ENCODE results near the gene GRHPR. TPM values are rescaled to one million over a fixed set of nuclear protein-coding genes. Genes with fewer than 3 reads are reported as not detected.
"Not testable (repeated sequence)": the region's sequence is repeated elsewhere in the genome, so short reads cannot be mapped to it uniquely, and the experiment has no call there.

GRHPR gene
- total RNA-seq, 1 donor from 2014 or later: 64.8 TPM

- peak; percentile 31 for TF ChIP-seq CTCF (IDR thresholded peaks at IDR 0.05)
- DNase-seq (no peak), ATAC-seq (no peak)
- Histone ChIP-seq H3K27me3 (ENCODE audit: low read depth) (no peaks in the 10 kb centered on the region), H3K4me3 (no peak overlapping the region), H3K9me3 (no peaks in the 10 kb centered on the region), H3K4me1 (no peaks in the 10 kb centered on the region), H3K27ac (no peak overlapping the region), H3K36me3 (no peaks in the 10 kb centered on the region)
- intact Hi-C loops (cut with DNase I): no loop called here
Observed at GRCh38 chr9:37390759-37391158, 31.7 kb upstream of the GRHPR start.

GRCh38 chr9:37392272-37392671, 30.2 kb upstream of the GRHPR start:
- H3K4me1 ChIP-seq: no peaks in the 10 kb centered on the region
- H3K4me3 ChIP-seq: no peak overlapping the region
- H3K9me3 ChIP-seq: no peaks in the 10 kb centered on the region
- no peak for ATAC-seq
- H3K27ac ChIP-seq: no peak overlapping the region
- H3K36me3 ChIP-seq: no peaks in the 10 kb centered on the region
- no peaks in the 10 kb centered on the region for H3K27me3 ChIP-seq (ENCODE audit: low read depth)
- DNase-seq: no peak
- intact Hi-C loops (cut with DNase I): no loop called here
- no peak for TF ChIP-seq CTCF (IDR thresholded peaks at IDR 0.05)

GRCh38 chr9:37395229-37395628, 27.3 kb upstream of the GRHPR start:
- H3K4me1 ChIP-seq: no peaks in the 10 kb centered on the region

GRCh38 chr9:37395663-37396062, 26.8 kb upstream of the GRHPR start:
- H3K27me3 ChIP-seq (ENCODE audit: low read depth): no peaks in the 10 kb centered on the region
- ATAC-seq (no peak), DNase-seq (no peak)
- intact Hi-C loops (cut with DNase I): no loop called here
- no peak for TF ChIP-seq CTCF (IDR thresholded peaks at IDR 0.05)
- no peaks in the 10 kb centered on the region for H3K4me1 ChIP-seq
- H3K27ac ChIP-seq: no peak overlapping the region
- H3K9me3 ChIP-seq: no peaks in the 10 kb centered on the region
- no peak overlapping the region for H3K4me3 ChIP-seq
- no peaks in the 10 kb centered on the region for H3K36me3 ChIP-seq

More at GRCh38 chr9:37395229-37395628, 27.3 kb upstream of the GRHPR start:
- TF ChIP-seq CTCF (IDR thresholded peaks at IDR 0.05): no peak
- DNase-seq (no peak), ATAC-seq (no peak)
- H3K36me3 ChIP-seq: no peaks in the 10 kb centered on the region
- H3K9me3 ChIP-seq: no peaks in the 10 kb centered on the region
- H3K4me3 ChIP-seq: no peak overlapping the region
- no peak overlapping the region for H3K27ac ChIP-seq
- H3K27me3 ChIP-seq (ENCODE audit: low read depth): no peaks in the 10 kb centered on the region
- intact Hi-C loops (cut with DNase I): no loop called here

- DNase-seq; intact Hi-C loops (cut with DNase I); ATAC-seq: not testable (repeated sequence)
Observed at GRCh38 chr9:37397948-37398347, 24.5 kb upstream of the GRHPR start.

GRCh38 chr9:37398464-37399025, 24.0 kb upstream of the GRHPR start:
- no peak for ATAC-seq
- no peaks in the 10 kb centered on the region for H3K9me3 ChIP-seq
- no peaks in the 10 kb centered on the region for H3K36me3 ChIP-seq
- H3K4me1 ChIP-seq: no peaks in the 10 kb centered on the region
- no peak for DNase-seq
- H3K27me3 ChIP-seq (ENCODE audit: low read depth): no peaks in the 10 kb centered on the region
- no peak for TF ChIP-seq CTCF (IDR thresholded peaks at IDR 0.05)
- H3K27ac ChIP-seq: no peak overlapping the region
- intact Hi-C loops (cut with DNase I): no loop called here
- no peak overlapping the region for H3K4me3 ChIP-seq

More at GRCh38 chr9:37397948-37398347, 24.5 kb upstream of the GRHPR start:
- not testable (repeated sequence) for H3K27me3 ChIP-seq (ENCODE audit: low read depth); H3K4me3 ChIP-seq; H3K4me1 ChIP-seq; H3K9me3 ChIP-seq; H3K36me3 ChIP-seq; H3K27ac ChIP-seq

Measured in lower lobe of right lung (tissue), 2 donors.